Body of pancreas (tissue), 4 donors: ENCODE measurements around the gene BRD1. TPM values are rescaled to one million over a fixed set of nuclear protein-coding genes. Genes with fewer than 3 reads are reported as not detected.

Experiments used
- ATAC-seq: fragments of 150-250 bp; one replicate; pipeline ENCODE4 v1.9.1; 2016
- DNase-seq, 4 donors: peaks; one replicate each; pipeline ENCODE4 v3.0.0-alpha.2; 2019
- H3K27ac ChIP-seq, 4 donors: fragments of 200-600 bp; sonication (generic); 1 replicate in 3 of 4; 2 replicates in 1 of 4; pipeline versions ENCODE4 v1.5.1 to v1.6.1; 2016 to 2019; ENCODE audit warnings: mild to moderate bottlenecking in 1 of 4, mixed read lengths in 1 of 4, moderate library complexity in 1 of 4
- H3K27me3 ChIP-seq, 2 donors: fragments of 200-600 bp; sonication (generic); one replicate each; pipeline ENCODE4 v1.6.0; 2016; ENCODE audit warnings: mild to moderate bottlenecking in 1 of 2
- H3K36me3 ChIP-seq, 2 donors: fragments of 200-600 bp; sonication (generic); replicated peaks in 1 of 2; 2 replicates each; pipeline ENCODE4 v1.5.1; 2016; ENCODE audit warnings: low read depth in 2 of 2; ENCODE audit not compliant: insufficient read depth in 1 of 2
- H3K4me1 ChIP-seq: fragments of 200-600 bp; sonication (generic); one replicate; pipeline ENCODE4 v1.6.0; 2016
- H3K4me3 ChIP-seq, 2 donors: fragments of 200-600 bp; sonication (generic); 1 replicate in 1 of 2; 2 replicates in 1 of 2; pipeline ENCODE4 v1.5.1; 2016 to 2019
- H3K9me3 ChIP-seq, 3 donors: fragments of 200-600 bp; sonication (generic); 1 replicate in 2 of 3; 2 replicates in 1 of 3; pipeline ENCODE4 v1.5.1; 2016
- POLR2A ChIP-seq, 3 donors: fragments of 450-650 bp; IDR thresholded peaks; one replicate each; pipeline ENCODE4 v1.6.1; 2016; ENCODE audit warnings: antibody characterized with exemption in 3 of 3, mild to moderate bottlenecking in 2 of 3
- WGBS, 2 donors: methylation state at CpG; one replicate each; pipeline ENCODE4 v1.1.5; 2017; 5-methylcytosine and 5-hydroxymethylcytosine counted together
- intact Hi-C: fragments of 100-400 bp; cut with DNase I; formaldehyde crosslinking; loops from one replicate; pipeline ENCODE4 v1.15.1; 2023
- total RNA-seq, 2 donors: library from RNA; depleted of rRNA; stranded (reverse); fragments of >200 nt; gene quantifications; one replicate each; pipeline ENCODE4 v1.1.0, GENCODE V29; 2016
- TF ChIP-seq, protein P1 (sequence below), 7 experiments: fragments of 450-650 bp in 4 of 7; fragments of 200-600 bp in 3 of 7; sonication (generic) in 3 of 7; IDR thresholded peaks; one replicate each; pipeline ENCODE4 v1.5.1; 2016 to 2019; ENCODE audit warnings: antibody characterized with exemption in 7 of 7

BRD1 gene
- total RNA-seq, 2 donors from 2014 or later = 21.8 to 36.9 TPM

- peaks cover 42% of the 10 kb centered on the region for H3K4me1 ChIP-seq
- no peak for TF ChIP-seq POLR2A (IDR thresholded peaks at IDR 0.05)
- TF ChIP-seq, protein P1, sequence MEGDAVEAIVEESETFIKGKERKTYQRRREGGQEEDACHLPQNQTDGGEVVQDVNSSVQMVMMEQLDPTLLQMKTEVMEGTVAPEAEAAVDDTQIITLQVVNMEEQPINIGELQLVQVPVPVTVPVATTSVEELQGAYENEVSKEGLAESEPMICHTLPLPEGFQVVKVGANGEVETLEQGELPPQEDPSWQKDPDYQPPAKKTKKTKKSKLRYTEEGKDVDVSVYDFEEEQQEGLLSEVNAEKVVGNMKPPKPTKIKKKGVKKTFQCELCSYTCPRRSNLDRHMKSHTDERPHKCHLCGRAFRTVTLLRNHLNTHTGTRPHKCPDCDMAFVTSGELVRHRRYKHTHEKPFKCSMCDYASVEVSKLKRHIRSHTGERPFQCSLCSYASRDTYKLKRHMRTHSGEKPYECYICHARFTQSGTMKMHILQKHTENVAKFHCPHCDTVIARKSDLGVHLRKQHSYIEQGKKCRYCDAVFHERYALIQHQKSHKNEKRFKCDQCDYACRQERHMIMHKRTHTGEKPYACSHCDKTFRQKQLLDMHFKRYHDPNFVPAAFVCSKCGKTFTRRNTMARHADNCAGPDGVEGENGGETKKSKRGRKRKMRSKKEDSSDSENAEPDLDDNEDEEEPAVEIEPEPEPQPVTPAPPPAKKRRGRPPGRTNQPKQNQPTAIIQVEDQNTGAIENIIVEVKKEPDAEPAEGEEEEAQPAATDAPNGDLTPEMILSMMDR (IDR thresholded peaks at IDR 0.05) = no peak
- intact Hi-C loops = no loop called here
- 72 to 78% methylated on average over 5 of the region's 5 CpGs for WGBS, 2 donors
- H3K27ac ChIP-seq = no peak overlapping the region
- ATAC-seq (no peak), DNase-seq (no peak)
- no peaks in the 10 kb centered on the region for H3K36me3 ChIP-seq
- no peaks in the 10 kb centered on the region for H3K27me3 ChIP-seq
- no peak overlapping the region for H3K4me3 ChIP-seq
- no peaks in the 10 kb centered on the region for H3K9me3 ChIP-seq
Measured at GRCh38 chr22:49810363-49811019, 17.2 kb downstream of the BRD1 start.

GRCh38 chr22:49807780-49808708 lies 19.6 kb downstream of the BRD1 start:
- H3K36me3 ChIP-seq = peaks cover 3% of the 10 kb centered on the region in 2 donors
- ATAC-seq (no peak), DNase-seq (no peak)
- no peaks in the 10 kb centered on the region for H3K27me3 ChIP-seq
- TF ChIP-seq POLR2A (IDR thresholded peaks at IDR 0.05) = no peak
- TF ChIP-seq, protein P1 (IDR thresholded peaks at IDR 0.05) = no peak
- no peak overlapping the region for H3K27ac ChIP-seq
- H3K9me3 ChIP-seq = no peaks in the 10 kb centered on the region
- H3K4me1 ChIP-seq = peaks cover 20% of the 10 kb centered on the region
- intact Hi-C loops = no loop called here
- WGBS, 2 donors = 80 to 85% methylated on average over 14 of the region's 14 CpGs
- H3K4me3 ChIP-seq = no peak overlapping the region

DNA sequence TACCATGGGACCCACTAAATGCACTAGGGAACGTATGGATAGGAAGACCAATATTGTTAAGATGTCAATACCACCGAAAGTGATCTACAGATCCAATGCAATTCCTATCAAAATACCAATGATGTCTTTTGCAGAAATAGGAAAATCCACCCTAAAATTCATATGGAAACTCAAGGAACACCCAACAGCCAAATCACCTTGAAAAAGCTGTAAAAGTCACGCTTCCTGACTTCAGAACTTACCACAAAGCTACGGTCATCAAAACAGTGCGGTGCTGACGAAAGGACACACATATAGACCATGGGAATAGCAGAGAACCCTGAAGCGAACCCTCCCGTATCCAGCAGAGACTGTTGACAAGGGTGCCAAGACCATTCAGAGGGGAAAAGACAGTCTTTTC lies 20.5 kb downstream of the BRD1 start:
- 95 to 96% methylated on average over 8 of the region's 8 CpGs for WGBS, 2 donors
- no peak for ATAC-seq
- intact Hi-C loops = no loop called here
- Histone ChIP-seq H3K27ac (no peak overlapping the region), H3K9me3 (no peaks in the 10 kb centered on the region), H3K27me3 (no peaks in the 10 kb centered on the region), H3K4me3 (no peak overlapping the region), H3K4me1 (peaks cover 13% of the 10 kb centered on the region), H3K36me3 (peaks cover 3 to 5% of the 10 kb centered on the region in 2 donors)
- TF ChIP-seq, protein P1 (IDR thresholded peaks at IDR 0.05) = no peak
- TF ChIP-seq POLR2A (IDR thresholded peaks at IDR 0.05) = no peak
- DNase-seq = no peak

DNA sequence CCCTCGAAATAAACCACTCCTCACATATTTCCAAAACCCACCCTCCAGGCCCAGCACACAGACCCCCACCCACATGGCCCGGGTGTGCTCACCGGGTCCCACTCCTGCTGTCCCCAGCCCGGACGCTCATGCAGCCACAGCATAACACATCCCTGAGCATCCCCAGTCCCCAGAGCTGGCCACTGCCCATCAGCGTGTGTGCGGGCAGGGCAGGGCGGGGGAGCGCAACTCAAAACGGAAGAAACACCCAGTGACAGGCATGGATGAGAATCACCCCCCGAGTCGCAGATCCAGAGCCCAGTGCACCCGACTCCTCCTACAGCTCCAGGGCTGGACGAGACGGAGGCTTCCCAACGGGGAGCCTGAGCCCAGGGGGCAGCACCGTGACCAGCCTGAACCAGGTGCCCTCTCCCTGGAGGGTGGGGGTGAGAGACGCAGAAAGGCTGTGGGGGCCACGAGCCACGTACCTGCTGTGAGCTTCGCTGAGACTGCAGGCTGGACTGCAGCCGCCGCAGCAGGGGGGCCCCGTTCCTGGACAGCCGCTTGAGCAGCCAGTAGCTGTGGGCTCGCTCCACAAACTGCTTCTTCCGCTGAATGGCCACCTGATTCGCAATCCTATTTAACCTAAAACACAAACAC lies 23.8 kb downstream of the BRD1 start:
- DNase-seq = no peak
- no peak for ATAC-seq
- no peaks in the 10 kb centered on the region for H3K9me3 ChIP-seq
- intact Hi-C loops = no loop called here
- H3K4me3 ChIP-seq = no peak overlapping the region
- H3K4me1 ChIP-seq = peaks cover 13% of the 10 kb centered on the region
- no peaks in the 10 kb centered on the region for H3K27me3 ChIP-seq
- H3K36me3 ChIP-seq = peaks cover 3 to 5% of the 10 kb centered on the region in 2 donors
- TF ChIP-seq POLR2A (IDR thresholded peaks at IDR 0.05) = no peak
- TF ChIP-seq, protein P1 (IDR thresholded peaks at IDR 0.05) = no peak
- 91 to 92% methylated on average over 19 to 28 of the region's 28 CpGs for WGBS, 2 donors
- H3K27ac ChIP-seq = no peak overlapping the region
